AG20443 (cell line): Measurements from ENCODE around the gene MTNR1B.

Source experiments
- DNase-seq: peaks from one replicate; pipeline ENCODE4 v3.0.0; 2012; ENCODE audit warnings: low spot score, mixed read lengths

MTNR1B gene

GRCh38 chr11:92978271-92979111 lies 9.0 kb downstream of the MTNR1B start:
- no peak for DNase-seq

GRCh38 chr11:92979176-92979575 lies 9.7 kb downstream of the MTNR1B start:
- no peak for DNase-seq

DNA sequence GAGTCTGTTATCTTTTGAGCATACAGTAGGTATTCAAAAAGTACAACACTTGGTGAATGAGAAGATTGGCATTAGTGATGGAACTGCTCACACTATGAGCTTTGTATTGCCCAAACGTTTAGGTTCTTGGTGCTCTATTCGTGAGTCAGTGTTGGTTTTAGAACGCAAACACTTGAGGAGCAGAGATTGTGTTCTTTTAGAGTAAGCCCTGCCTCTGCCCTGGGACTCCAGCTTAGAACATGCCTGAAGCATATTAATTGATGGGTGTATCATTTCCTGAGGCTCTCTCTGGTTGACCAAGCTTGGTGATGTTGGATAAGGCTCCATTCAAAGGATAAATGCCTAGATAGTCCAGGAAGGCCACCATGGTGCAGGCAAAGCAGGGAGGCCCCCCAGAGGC lies 10.9 kb downstream of the MTNR1B start:
- DNase-seq = no peak

GRCh38 chr11:92981508-92982043 lies 12.1 kb downstream of the MTNR1B start:
- DNase-seq = no peak

DNA sequence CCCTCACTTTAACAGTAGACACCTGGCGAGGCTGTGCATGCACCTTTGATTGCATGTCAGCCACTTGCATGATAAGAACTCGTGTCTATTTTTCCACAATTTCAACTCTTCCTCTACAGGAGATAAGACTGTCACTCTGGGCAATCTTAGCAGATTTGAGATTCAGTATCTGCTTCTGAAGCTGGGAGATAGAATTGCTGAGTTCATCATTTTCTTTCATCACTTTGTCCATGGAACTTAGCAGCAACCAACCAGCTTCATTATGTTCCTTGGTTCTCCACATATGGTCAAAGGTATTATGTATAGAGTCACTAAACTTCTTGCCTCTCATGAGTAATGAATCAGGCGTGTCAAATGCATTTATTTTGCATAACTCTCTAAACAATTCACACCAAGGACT lies 17.1 kb downstream of the MTNR1B start:
- no peak for DNase-seq

DNA sequence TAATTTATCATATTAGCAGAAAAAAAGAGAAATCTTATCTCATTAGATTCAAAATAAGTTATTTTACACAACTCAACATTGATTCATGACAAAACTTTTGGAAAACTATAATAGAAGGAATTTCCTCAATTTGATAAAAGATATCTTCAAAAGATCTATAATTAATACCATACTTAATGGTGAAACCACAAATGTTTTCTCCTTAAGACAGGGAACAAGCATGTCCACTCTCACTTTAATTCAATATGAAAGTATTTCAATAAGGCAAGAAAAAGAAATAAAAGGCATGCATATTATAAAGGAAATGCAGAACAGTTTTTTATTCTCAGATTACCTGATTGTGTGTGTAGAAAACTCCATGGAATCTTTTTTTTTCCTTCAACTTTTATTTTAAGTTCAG lies 23.6 kb downstream of the MTNR1B start:
- no peak for DNase-seq

DNA sequence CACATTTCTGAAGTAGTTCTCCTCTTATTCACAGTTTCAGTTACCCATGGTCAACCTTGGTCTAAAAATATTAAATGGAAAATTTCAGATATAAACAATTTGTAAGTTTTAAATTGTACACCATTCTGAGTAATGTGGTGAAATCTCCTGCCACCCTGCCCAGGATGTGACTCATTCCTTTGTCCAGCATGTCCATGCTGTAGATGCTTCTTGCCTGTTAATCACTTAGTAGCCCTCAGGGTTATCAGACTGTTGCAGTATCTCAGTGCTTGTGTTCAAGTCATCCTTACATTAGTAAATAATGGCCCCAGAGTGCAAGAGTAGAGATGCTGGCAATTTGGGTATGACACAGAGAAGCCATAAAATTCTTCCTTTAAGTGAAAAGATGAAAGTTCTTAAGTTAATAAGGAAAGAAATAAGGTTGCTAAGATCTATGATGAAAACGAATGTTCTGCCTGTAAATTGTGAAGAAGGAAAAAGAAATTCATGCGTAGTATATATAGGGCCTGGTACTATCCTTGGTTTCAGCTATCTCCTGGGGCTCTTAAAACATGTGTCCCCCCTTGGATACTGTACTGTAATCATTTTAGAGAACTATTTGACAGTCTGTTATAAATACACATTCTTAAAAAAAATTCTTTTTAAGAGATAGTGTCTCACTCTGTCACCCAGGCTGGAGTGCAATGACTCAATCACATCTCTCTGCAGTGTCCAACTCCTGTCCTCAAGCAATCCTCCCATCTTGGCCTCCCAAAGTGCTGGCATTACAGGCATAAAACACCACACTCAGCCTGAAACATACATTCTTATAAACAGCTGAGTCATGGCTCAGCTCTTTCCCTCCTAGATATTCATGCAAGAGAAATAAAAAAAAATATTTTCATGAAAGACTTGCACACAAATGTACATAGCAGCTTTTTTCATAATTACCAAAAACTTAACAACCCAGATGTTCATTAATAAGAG lies 31.3 kb downstream of the MTNR1B start:
- peak; percentile 38 for DNase-seq

- no peak for DNase-seq
Observed at GRCh38 chr11:93001806-93002205, 32.4 kb downstream of the MTNR1B start.

DNA sequence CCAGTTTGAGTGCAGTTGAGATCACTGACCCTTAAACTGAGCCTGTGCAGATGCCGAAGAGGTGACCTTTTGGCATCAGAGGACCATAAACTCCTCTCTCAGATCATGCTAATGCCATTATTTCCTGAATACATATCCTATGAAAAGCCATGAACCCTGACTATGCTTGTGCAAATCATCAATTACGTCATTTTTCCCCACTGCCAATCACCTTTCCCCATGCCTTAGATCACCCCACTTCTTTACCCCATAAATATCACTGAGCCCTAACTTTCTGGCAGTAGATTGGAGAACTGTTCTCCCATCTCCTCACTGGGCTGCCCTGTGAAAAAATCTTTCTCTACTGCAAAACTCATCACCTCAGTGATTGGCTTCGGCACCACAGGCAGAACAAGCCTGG lies 32.9 kb downstream of the MTNR1B start:
- DNase-seq = no peak

- no peak for DNase-seq
Observed at GRCh38 chr11:93005239-93005638, 35.8 kb downstream of the MTNR1B start.

- no peak for DNase-seq
Observed at GRCh38 chr11:93013646-93014045, 44.2 kb downstream of the MTNR1B start.

GRCh38 chr11:93016595-93016994 lies 47.1 kb downstream of the MTNR1B start:
- DNase-seq = no peak

- DNase-seq = no peak
Observed at GRCh38 chr11:93017821-93018690, 48.6 kb downstream of the MTNR1B start.

GRCh38 chr11:93020248-93021046 lies 51.0 kb downstream of the MTNR1B start:
- no peak for DNase-seq

GRCh38 chr11:93024369-93024768 lies 54.9 kb downstream of the MTNR1B start:
- no peak for DNase-seq

DNA sequence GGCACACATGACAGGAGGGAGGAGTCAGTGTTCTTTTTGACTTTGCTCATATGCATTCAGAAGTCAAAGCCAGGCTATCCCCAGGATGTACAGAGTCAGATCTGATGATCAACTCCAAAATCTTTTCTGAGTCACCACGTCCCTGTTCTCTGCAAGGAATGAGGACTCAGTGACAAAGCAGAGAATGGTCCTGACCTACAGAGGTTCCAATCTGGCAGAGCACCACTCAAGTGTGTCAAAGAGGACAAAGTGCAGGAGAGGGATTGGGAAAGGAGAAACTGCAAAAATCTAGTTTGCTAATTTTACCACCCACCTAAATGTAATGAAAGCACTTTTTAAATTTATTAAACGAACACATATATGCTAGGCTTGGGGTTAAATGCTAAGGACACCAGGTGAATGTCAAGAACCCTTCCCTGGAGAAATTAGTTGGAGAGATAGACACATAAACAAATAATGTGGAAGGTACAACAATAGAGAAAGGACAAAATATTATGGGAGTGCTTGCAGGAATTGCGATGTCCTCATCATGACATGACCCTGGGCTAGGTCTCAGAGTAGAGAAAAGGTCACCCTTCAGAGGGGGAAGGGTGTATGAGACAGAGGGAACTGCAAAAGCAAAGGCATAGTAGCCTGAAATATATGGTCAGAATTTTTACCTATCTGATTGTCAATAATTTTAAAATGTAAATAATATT lies 56.3 kb downstream of the MTNR1B start:
- DNase-seq = no peak

DNA sequence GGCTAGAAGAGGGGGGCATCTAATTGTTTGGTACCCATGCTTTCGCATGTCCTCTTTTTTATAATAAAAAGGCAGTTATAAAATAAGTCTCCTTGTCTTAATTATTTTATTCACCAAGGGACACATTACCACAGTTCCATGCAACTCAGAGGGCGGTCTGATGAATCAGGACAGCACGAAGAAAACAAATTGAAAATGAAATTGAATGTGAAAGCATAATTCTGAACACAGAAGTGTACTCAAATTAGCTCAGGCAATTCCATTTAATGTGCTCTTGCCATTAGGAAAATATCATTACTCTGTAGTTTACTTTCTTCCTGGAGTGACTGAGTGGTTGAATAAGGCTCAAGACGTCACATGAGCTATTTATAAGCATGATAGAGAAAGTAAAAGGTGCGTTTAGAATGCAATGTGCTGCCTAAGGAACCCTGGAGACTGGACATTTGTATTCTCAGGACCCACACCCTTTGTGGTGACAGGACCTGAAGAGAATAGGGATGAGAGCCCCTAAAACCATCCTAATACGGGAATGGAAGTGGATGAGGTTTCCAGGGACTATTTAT lies 59.6 kb downstream of the MTNR1B start:
- DNase-seq = no peak

GRCh38 chr11:93031386-93031785 lies 61.9 kb downstream of the MTNR1B start:
- no peak for DNase-seq
